ENCODE measurements around the gene EVPL. TPM values are rescaled to one million over a fixed set of nuclear protein-coding genes. Genes with fewer than 3 reads are reported as not detected.

Gene EVPL
- total RNA-seq, 1 donor from 2014 or later = not detected

DNA sequence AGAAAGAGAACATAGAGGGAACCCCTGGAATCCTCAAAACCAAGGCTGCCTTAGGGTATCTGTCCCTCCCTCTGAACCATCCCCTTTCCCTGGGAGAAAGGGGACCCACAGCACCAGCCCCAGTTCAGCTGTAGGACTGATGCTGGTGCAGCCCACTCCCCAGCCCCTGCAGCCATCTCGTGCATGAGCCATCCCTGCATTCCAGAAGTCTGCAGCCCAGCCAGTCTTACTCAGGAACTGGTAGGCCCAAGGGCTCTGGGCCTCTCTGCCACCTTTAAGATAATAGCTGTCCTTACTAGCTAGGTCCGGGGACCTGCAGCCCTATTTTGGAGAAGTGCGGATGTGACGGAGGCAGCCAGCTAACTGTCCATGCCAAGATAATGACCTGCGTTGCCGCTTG is 6.0 kb upstream of the EVPL start:
- no peak overlapping the region for H3K27ac ChIP-seq (ENCODE audit: low read depth, low read length)
- no peak overlapping the region for H3K4me3 Mint-ChIP-seq (ENCODE audit: unreplicated experiment)
- no peak overlapping the region for H3K4me2 ChIP-seq (ENCODE audit: low read length)
- H3K27ac Mint-ChIP-seq (ENCODE audit: unreplicated experiment) = no peak overlapping the region
- peaks cover 4% of the 10 kb centered on the region for H3K9me3 ChIP-seq (ENCODE audit: insufficient read depth, low read depth, low read length)
- H3K9me3 Mint-ChIP-seq (ENCODE audit: unreplicated experiment) = no peaks in the 10 kb centered on the region
- DNase-seq (ENCODE audit: low read depth) (no peak), FAIRE-seq (no peak)
- H3K9ac ChIP-seq (ENCODE audit: low read length) = no peak overlapping the region
- peaks cover 8% of the 10 kb centered on the region for H3K4me1 ChIP-seq (ENCODE audit: insufficient read depth, low read length)
- no peak overlapping the region for H2AFZ ChIP-seq (ENCODE audit: low read depth, low read length)
- no peak overlapping the region for H3K4me3 ChIP-seq (ENCODE audit: insufficient read depth, low read depth, low read length)
- peaks cover 9% of the 10 kb centered on the region for H3K36me3 Mint-ChIP-seq (ENCODE audit: low read depth, unreplicated experiment)
- peaks cover 11% of the 10 kb centered on the region for H4K20me1 ChIP-seq (ENCODE audit: insufficient read depth, low read length)
- H3K27me3 ChIP-seq (ENCODE audit: insufficient read depth, low read length) = no peaks in the 10 kb centered on the region
- H3K36me3 ChIP-seq (ENCODE audit: insufficient read depth, low read length) = peaks cover 6% of the 10 kb centered on the region
- H3K27me3 Mint-ChIP-seq (ENCODE audit: low read depth, unreplicated experiment) = no peaks in the 10 kb centered on the region
- no peaks in the 10 kb centered on the region for H3K79me2 ChIP-seq (ENCODE audit: insufficient read depth, low read length)
- TF ChIP-seq EZH2 (IDR thresholded peaks at IDR 0.05; ENCODE audit: insufficient read depth, low read length) = no peak
- TF ChIP-seq, protein P1, sequence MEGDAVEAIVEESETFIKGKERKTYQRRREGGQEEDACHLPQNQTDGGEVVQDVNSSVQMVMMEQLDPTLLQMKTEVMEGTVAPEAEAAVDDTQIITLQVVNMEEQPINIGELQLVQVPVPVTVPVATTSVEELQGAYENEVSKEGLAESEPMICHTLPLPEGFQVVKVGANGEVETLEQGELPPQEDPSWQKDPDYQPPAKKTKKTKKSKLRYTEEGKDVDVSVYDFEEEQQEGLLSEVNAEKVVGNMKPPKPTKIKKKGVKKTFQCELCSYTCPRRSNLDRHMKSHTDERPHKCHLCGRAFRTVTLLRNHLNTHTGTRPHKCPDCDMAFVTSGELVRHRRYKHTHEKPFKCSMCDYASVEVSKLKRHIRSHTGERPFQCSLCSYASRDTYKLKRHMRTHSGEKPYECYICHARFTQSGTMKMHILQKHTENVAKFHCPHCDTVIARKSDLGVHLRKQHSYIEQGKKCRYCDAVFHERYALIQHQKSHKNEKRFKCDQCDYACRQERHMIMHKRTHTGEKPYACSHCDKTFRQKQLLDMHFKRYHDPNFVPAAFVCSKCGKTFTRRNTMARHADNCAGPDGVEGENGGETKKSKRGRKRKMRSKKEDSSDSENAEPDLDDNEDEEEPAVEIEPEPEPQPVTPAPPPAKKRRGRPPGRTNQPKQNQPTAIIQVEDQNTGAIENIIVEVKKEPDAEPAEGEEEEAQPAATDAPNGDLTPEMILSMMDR (IDR thresholded peaks at IDR 0.05; ENCODE audit: insufficient read depth, low read depth, low read length) = no peak
- H3K4me1 Mint-ChIP-seq (ENCODE audit: low read depth, unreplicated experiment) = peaks cover 3% of the 10 kb centered on the region

DNA sequence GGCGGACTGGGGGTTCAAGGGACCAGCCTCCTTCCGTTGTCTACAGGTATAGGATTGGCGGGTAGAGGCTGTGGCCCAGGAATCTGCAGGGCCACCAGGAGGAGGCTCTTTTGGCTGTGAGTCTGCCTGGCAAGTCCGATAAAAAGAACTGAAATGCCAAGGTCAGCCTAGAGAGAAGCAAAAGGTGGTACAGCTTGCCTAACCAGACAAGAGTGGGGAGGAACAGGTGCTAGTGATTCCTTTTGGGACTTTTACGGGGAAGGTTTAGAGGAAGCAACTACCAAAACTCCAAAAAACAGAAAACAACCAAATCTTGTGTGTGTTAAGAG is 5.6 kb upstream of the EVPL start:
- peaks cover 3% of the 10 kb centered on the region for H3K4me1 Mint-ChIP-seq (ENCODE audit: low read depth, unreplicated experiment)
- peaks cover under 1% of the 10 kb centered on the region for H3K27me3 Mint-ChIP-seq (ENCODE audit: low read depth, unreplicated experiment)
- Histone ChIP-seq H3K4me2 (ENCODE audit: low read length) (no peak overlapping the region), H4K20me1 (ENCODE audit: insufficient read depth, low read length) (peaks cover 7% of the 10 kb centered on the region), H3K9me3 (ENCODE audit: insufficient read depth, low read depth, low read length) (peaks cover 4% of the 10 kb centered on the region), H3K36me3 (ENCODE audit: insufficient read depth, low read length) (peaks cover 2% of the 10 kb centered on the region), H3K4me3 (ENCODE audit: insufficient read depth, low read depth, low read length) (no peak overlapping the region), H3K4me1 (ENCODE audit: insufficient read depth, low read length) (peaks cover 8% of the 10 kb centered on the region), H3K27me3 (ENCODE audit: insufficient read depth, low read length) (no peaks in the 10 kb centered on the region), H3K9ac (ENCODE audit: low read length) (no peak overlapping the region), H3K27ac (ENCODE audit: low read depth, low read length) (no peak overlapping the region), H3K79me2 (ENCODE audit: insufficient read depth, low read length) (no peaks in the 10 kb centered on the region), H2AFZ (ENCODE audit: low read depth, low read length) (no peak overlapping the region)
- H3K27ac Mint-ChIP-seq (ENCODE audit: unreplicated experiment) = no peak overlapping the region
- no peak overlapping the region for H3K4me3 Mint-ChIP-seq (ENCODE audit: unreplicated experiment)
- no peak for TF ChIP-seq EZH2 (IDR thresholded peaks at IDR 0.05; ENCODE audit: insufficient read depth, low read length)
- TF ChIP-seq, protein P1 (IDR thresholded peaks at IDR 0.05; ENCODE audit: insufficient read depth, low read depth, low read length) = no peak
- no peak for FAIRE-seq
- H3K9me3 Mint-ChIP-seq (ENCODE audit: unreplicated experiment) = no peaks in the 10 kb centered on the region
- no peak for DNase-seq (ENCODE audit: low read depth)
- peaks cover 6% of the 10 kb centered on the region for H3K36me3 Mint-ChIP-seq (ENCODE audit: low read depth, unreplicated experiment)

DNA sequence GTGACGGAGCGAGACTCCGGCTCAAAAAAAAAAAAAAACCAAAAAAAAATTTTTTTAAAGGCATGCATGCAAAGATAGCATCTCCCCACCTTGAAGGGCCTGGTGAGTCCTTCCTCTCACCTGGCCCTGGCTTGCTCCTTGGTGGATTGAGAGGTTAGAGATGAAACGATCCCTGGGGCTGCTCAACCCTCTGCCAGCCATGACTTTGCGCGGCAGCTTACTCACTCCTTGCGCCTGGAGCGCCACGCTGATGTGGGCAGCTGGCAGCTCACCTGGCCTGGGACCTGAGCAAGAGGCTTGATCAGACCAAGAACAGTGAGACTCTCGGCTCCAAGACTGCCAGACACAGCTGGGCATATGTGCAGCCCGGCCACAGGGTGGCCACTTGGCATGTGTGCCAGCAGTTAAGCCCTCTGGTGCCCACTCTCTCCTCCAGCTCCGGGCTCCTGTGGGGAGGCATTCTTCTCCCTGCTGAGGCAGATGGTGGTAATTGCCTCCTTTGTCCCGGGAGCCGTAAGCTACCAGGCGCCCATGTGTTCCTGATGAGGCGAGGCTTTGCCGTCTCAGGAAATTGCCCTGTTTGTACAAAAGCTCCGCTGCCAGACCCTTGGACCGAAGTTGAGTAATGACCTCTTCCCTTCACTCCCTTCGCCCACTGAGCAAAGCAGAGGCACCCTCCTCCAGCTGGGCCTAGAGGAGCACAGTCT is 5.1 kb upstream of the EVPL start:
- Histone ChIP-seq H3K9me3 (ENCODE audit: insufficient read depth, low read depth, low read length) (peaks cover 4% of the 10 kb centered on the region), H3K79me2 (ENCODE audit: insufficient read depth, low read length) (no peaks in the 10 kb centered on the region), H3K36me3 (ENCODE audit: insufficient read depth, low read length) (no peaks in the 10 kb centered on the region), H4K20me1 (ENCODE audit: insufficient read depth, low read length) (peaks cover 3% of the 10 kb centered on the region), H3K27ac (ENCODE audit: low read depth, low read length) (no peak overlapping the region), H3K4me1 (ENCODE audit: insufficient read depth, low read length) (peaks cover 8% of the 10 kb centered on the region), H2AFZ (ENCODE audit: low read depth, low read length) (no peak overlapping the region), H3K4me2 (ENCODE audit: low read length) (no peak overlapping the region), H3K9ac (ENCODE audit: low read length) (no peak overlapping the region), H3K4me3 (ENCODE audit: insufficient read depth, low read depth, low read length) (no peak overlapping the region), H3K27me3 (ENCODE audit: insufficient read depth, low read length) (no peaks in the 10 kb centered on the region)
- Mint-ChIP-seq H3K9me3 (ENCODE audit: unreplicated experiment) (no peaks in the 10 kb centered on the region), H3K27ac (ENCODE audit: unreplicated experiment) (no peak overlapping the region), H3K36me3 (ENCODE audit: low read depth, unreplicated experiment) (peaks cover 6% of the 10 kb centered on the region), H3K27me3 (ENCODE audit: low read depth, unreplicated experiment) (peaks cover 5% of the 10 kb centered on the region), H3K4me3 (ENCODE audit: unreplicated experiment) (no peak overlapping the region), H3K4me1 (ENCODE audit: low read depth, unreplicated experiment) (peaks cover 3% of the 10 kb centered on the region)
- FAIRE-seq (no peak), DNase-seq (ENCODE audit: low read depth) (no peak)
- TF ChIP-seq EZH2 (IDR thresholded peaks at IDR 0.05; ENCODE audit: insufficient read depth, low read length) = no peak
- TF ChIP-seq, protein P1 (IDR thresholded peaks at IDR 0.05; ENCODE audit: insufficient read depth, low read depth, low read length) = no peak

All from astrocyte (in vitro differentiated cells and primary cell).